Uterus (tissue), 2 donors: Measurements from ENCODE around the gene DOCK7.

Experiments
- CTCF ChIP-seq, 4 experiments: fragments of 200-600 bp in 2 of 4; fragments of 450-650 bp in 2 of 4; sonication (generic) in 2 of 4; IDR thresholded peaks; one replicate each; pipeline ENCODE4 v1.5.1; 2016 to 2019; ENCODE audit warnings: antibody characterized with exemption in 4 of 4, mild to moderate bottlenecking in 2 of 4, moderate library complexity in 1 of 4
- POLR2A ChIP-seq, 2 donors: fragments of 450-650 bp; IDR thresholded peaks; one replicate each; pipeline ENCODE4 v1.6.1; 2016; ENCODE audit warnings: antibody characterized with exemption in 2 of 2, mild to moderate bottlenecking in 1 of 2, moderate library complexity in 1 of 2

GRCh38 chr1:62452951-62453350 lies 235.2 kb downstream of the DOCK7 start:
- TF ChIP-seq POLR2A (IDR thresholded peaks at IDR 0.05), result no peak
- TF ChIP-seq CTCF (IDR thresholded peaks at IDR 0.05), result no peak
